Measurements from ENCODE around the gene ABCC8. TPM values are rescaled to one million over a fixed set of nuclear protein-coding genes. Genes with fewer than 3 reads are reported as not detected.

The ABCC8 gene
- total RNA-seq, 1 experiment from 2014 or later, result 7.3 TPM

GRCh38 chr11:17403980-17404759 is 72.5 kb downstream of the ABCC8 start:
- Mint-ChIP-seq H3K9me3 (no peaks in the 10 kb centered on the region), H3K27ac (no peak overlapping the region), H3K4me3 (no peak overlapping the region), H3K27me3 (ENCODE audit: low read depth) (no peaks in the 10 kb centered on the region; the same call in 1 of the 2 replicates), H3K4me1 (no peaks in the 10 kb centered on the region), H3K36me3 (no peaks in the 10 kb centered on the region)
- ATAC-seq (no peak), DNase-seq (ENCODE audit: low spot score) (no peak)
- POLR2A ChIA-PET, result no interaction called here
- CTCF ChIA-PET, result interaction anchor here (0.7 to 1.9 kb wide), 4 partner anchors 31 to 124 kb away, joined by 3 to 8 read pairs (median 5); no protein-coding TSS in a partner anchor
- TF ChIP-seq ZMAT4 (CRISPR knock-in tag; IDR thresholded peaks at IDR 0.05) (no peak), ZNF219 (CRISPR knock-in tag; IDR thresholded peaks at IDR 0.05; ENCODE audit: borderline replicate concordance) (no peak), STAT6 (CRISPR knock-in tag; conservative IDR thresholded peaks at IDR 0.05; ENCODE audit: low read depth) (no peak), AR (CRISPR knock-in tag; IDR thresholded peaks at IDR 0.05) (no peak), NR1H2 (CRISPR knock-in tag; IDR thresholded peaks at IDR 0.05) (no peak), NFE2L1 (CRISPR knock-in tag; IDR thresholded peaks at IDR 0.05) (no peak), ZNF671 (CRISPR knock-in tag; IDR thresholded peaks at IDR 0.05) (no peak), KAT7 (CRISPR knock-in tag; IDR thresholded peaks at IDR 0.05; ENCODE audit: borderline replicate concordance) (no peak), ZNF396 (CRISPR knock-in tag; IDR thresholded peaks at IDR 0.05; ENCODE audit: borderline replicate concordance) (no peak), ZNF138 (CRISPR knock-in tag; conservative IDR thresholded peaks at IDR 0.05) (no peak)

DNA sequence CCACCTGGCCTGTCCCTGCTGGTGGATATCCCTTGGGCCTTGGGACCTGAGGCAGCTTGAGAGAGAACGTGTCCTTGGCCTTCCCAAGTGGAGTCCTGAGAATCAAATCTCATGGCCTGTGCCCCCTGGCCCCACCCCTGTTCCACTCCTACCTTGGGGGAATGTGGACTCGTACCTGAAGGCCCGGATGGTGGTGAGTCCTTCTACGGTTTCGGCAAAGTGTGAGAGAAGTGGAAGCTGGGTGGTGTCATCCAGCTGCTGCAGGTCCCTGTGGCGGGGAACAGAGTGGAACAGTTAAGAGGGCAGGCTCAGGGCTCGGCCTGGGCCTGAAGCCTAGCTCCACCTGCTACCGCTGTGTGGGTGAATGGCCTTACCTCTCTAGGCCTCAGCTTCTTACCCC is 74.2 kb downstream of the ABCC8 start:
- ATAC-seq, result no peak
- no peaks in the 10 kb centered on the region; the same call in 1 of the 2 replicates for H3K27me3 Mint-ChIP-seq (ENCODE audit: low read depth)
- POLR2A ChIA-PET, result no interaction called here
- H3K4me1 Mint-ChIP-seq, result no peaks in the 10 kb centered on the region
- H3K36me3 Mint-ChIP-seq, result no peaks in the 10 kb centered on the region
- H3K4me3 Mint-ChIP-seq, result no peak overlapping the region
- TF ChIP-seq GTF2I (CRISPR knock-in tag; conservative IDR thresholded peaks at IDR 0.05), result no peak
- TF ChIP-seq, protein P1, sequence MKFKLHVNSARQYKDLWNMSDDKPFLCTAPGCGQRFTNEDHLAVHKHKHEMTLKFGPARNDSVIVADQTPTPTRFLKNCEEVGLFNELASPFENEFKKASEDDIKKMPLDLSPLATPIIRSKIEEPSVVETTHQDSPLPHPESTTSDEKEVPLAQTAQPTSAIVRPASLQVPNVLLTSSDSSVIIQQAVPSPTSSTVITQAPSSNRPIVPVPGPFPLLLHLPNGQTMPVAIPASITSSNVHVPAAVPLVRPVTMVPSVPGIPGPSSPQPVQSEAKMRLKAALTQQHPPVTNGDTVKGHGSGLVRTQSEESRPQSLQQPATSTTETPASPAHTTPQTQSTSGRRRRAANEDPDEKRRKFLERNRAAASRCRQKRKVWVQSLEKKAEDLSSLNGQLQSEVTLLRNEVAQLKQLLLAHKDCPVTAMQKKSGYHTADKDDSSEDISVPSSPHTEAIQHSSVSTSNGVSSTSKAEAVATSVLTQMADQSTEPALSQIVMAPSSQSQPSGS (CRISPR knock-in tag; IDR thresholded peaks at IDR 0.05; ENCODE audit: borderline replicate concordance, low read depth), result no peak
- no peak for TF ChIP-seq FOXJ3 (CRISPR knock-in tag; IDR thresholded peaks at IDR 0.05; ENCODE audit: borderline replicate concordance)
- TF ChIP-seq ZNF232 (CRISPR knock-in tag; IDR thresholded peaks at IDR 0.05), result no peak
- TF ChIP-seq, protein P2, sequence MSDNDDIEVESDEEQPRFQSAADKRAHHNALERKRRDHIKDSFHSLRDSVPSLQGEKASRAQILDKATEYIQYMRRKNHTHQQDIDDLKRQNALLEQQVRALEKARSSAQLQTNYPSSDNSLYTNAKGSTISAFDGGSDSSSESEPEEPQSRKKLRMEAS (CRISPR knock-in tag; IDR thresholded peaks at IDR 0.05), result no peak
- no peak for TF ChIP-seq ESRRA (CRISPR knock-in tag; IDR thresholded peaks at IDR 0.05; ENCODE audit: borderline replicate concordance)
- no peak for TF ChIP-seq IRF2 (CRISPR knock-in tag; IDR thresholded peaks at IDR 0.05; ENCODE audit: borderline replicate concordance, low read depth)
- TF ChIP-seq NFATC4 (CRISPR knock-in tag; IDR thresholded peaks at IDR 0.05), result no peak
- TF ChIP-seq AR (CRISPR knock-in tag; IDR thresholded peaks at IDR 0.05), result no peak
- TF ChIP-seq, protein P3, sequence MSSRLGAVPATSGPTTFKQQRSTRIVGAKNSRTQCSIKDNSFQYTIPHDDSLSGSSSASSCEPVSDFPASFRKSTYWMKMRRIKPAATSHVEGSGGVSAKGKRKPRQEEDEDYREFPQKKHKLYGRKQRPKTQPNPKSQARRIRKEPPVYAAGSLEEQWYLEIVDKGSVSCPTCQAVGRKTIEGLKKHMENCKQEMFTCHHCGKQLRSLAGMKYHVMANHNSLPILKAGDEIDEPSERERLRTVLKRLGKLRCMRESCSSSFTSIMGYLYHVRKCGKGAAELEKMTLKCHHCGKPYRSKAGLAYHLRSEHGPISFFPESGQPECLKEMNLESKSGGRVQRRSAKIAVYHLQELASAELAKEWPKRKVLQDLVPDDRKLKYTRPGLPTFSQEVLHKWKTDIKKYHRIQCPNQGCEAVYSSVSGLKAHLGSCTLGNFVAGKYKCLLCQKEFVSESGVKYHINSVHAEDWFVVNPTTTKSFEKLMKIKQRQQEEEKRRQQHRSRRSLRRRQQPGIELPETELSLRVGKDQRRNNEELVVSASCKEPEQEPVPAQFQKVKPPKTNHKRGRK (CRISPR knock-in tag; IDR thresholded peaks at IDR 0.05; ENCODE audit: borderline replicate concordance), result no peak
- CTCF ChIA-PET, result interaction anchor here (1.7 to 5.8 kb wide), 3 partner anchors 13 to 126 kb away, joined by 7 to 27 read pairs (median 8); partner anchors contain the start of gene KCNJ11
- DNase-seq (ENCODE audit: low spot score), result no peak
- no peak overlapping the region for H3K27ac Mint-ChIP-seq
- H3K9me3 Mint-ChIP-seq, result no peaks in the 10 kb centered on the region

Data from WTC11 (cell line).